Right lobe of liver (tissue), 6 donors: ENCODE data around the gene CAPS. TPM values are rescaled to one million over a fixed set of nuclear protein-coding genes. Genes with fewer than 3 reads are reported as not detected.

Source experiments
- ATAC-seq, 4 donors: fragments of 200-7000 bp; cut with Tn5 transposase; one replicate each; pipeline ENCODE4 v1.9.1; 2020; ENCODE audit warnings: mild to moderate bottlenecking in 4 of 4, moderate library complexity in 4 of 4
- DNase-seq, 3 donors: peaks; one replicate each; pipeline ENCODE4 v3.0.0-alpha.2; 2020
- H3K27ac ChIP-seq, 3 donors: fragments of 200-600 bp; one replicate each; pipeline ENCODE4 v1.8.0; 2022
- H3K27me3 ChIP-seq, 2 donors: fragments of 200-600 bp; one replicate each; pipeline ENCODE4 v1.8.0; 2022
- H3K36me3 ChIP-seq, 4 donors: fragments of 200-600 bp; sonication (generic) in 1 of 4; one replicate each; pipeline versions ENCODE4 v1.5.1 to v1.8.0; 2017 to 2022; ENCODE audit warnings: control low read depth in 1 of 4
- H3K4me1 ChIP-seq, 4 donors: fragments of 200-600 bp; sonication (generic) in 1 of 4; one replicate each; pipeline versions ENCODE4 v1.5.1 to v1.8.0; 2017 to 2022; ENCODE audit warnings: control low read depth in 1 of 4
- H3K4me3 ChIP-seq, 3 donors: fragments of 200-600 bp; one replicate each; pipeline ENCODE4 v1.8.0; 2022
- H3K9me3 ChIP-seq, 4 donors: fragments of 200-600 bp; sonication (generic) in 1 of 4; one replicate each; pipeline versions ENCODE4 v1.5.1 to v1.8.0; 2017 to 2022; ENCODE audit warnings: control low read depth in 1 of 4
- CTCF ChIP-seq, 4 donors: fragments of 200-600 bp in 3 of 4; fragments of 450-650 bp in 1 of 4; IDR thresholded peaks; one replicate each; pipeline versions ENCODE4 v1.5.1 to v1.8.0; 2016 to 2022; ENCODE audit warnings: antibody characterized with exemption in 4 of 4, mild to moderate bottlenecking in 2 of 4
- POLR2A ChIP-seq: fragments of 450-650 bp; IDR thresholded peaks from one replicate; pipeline ENCODE4 v1.6.1; 2017; ENCODE audit warnings: antibody characterized with exemption, mild to moderate bottlenecking
- WGBS: methylation state at CpG from one replicate; pipeline ENCODE4 v1.1.6; 2018; ENCODE audit warnings: low coverage, low lambda C conversion rate; ENCODE audit not compliant: insufficient coverage; ENCODE audit errors: missing lambda C conversion rate; 5-methylcytosine and 5-hydroxymethylcytosine counted together
- intact Hi-C, 2 donors: fragments of 100-400 bp; cut with DNase I; formaldehyde crosslinking; loops; one replicate each; pipeline versions ENCODE4 v1.11.2 to v1.14.1; 2022
- total RNA-seq, 6 experiments: library from RNA; depleted of rRNA in 2 of 6; stranded (reverse); fragments of >200 nt in 2 of 6; fragmentation: NEBNext Ultra II Directional in 3 of 6; extraction: Animal tissue kit (Norgen Biotek cat#: 25700) in 3 of 6; gene quantifications; one replicate each; pipeline versions ENCODE4 v1.1.0 to v1.2.4, GENCODE V29; 2016 to 2023
- donor health status: DM: no; HTN: yes; CAD: no.
- donor health status: DM: no; HTN: no; CAD: no.
- donor health status: DM: no; HTN: no; CAD: no.
- donor health status: DM: no; HTN: yes; CAD: no.
- donor health status: DM: no; HTN: yes; CAD: no.

CAPS gene
- total RNA-seq, 6 experiments from 2014 or later = 1.1 to 7.9 (median 5.0) TPM

- intact Hi-C loops = loop anchor here in 1 of 2 donors (5.0 kb wide), 1 partner anchor 75 kb away; no protein-coding TSS in a partner anchor
- peaks cover 0 to 18% (median 5%) of the 10 kb centered on the region in 4 donors for H3K36me3 ChIP-seq
- no peak for DNase-seq
Observed at GRCh38 chr19:5897189-5897969, 16.7 kb upstream of the CAPS start.

GRCh38 chr19:5899728-5900526 lies 14.1 kb upstream of the CAPS start:
- 83% methylated on average over 3 of the region's 13 CpGs for WGBS
- Histone ChIP-seq H3K4me3 (no peak overlapping the region), H3K9me3 (no peaks in the 10 kb centered on the region), H3K27me3 (no peaks in the 10 kb centered on the region), H3K36me3 (peaks cover 0 to 18% (median 5%) of the 10 kb centered on the region in 4 donors), H3K27ac (no peak overlapping the region), H3K4me1 (peaks cover 0 to 9% (median 3%) of the 10 kb centered on the region in 4 donors)
- ATAC-seq = no peak
- no peak for DNase-seq
- intact Hi-C loops = loop anchor here in 1 of 2 donors (5.0 kb wide), 1 partner anchor 78 kb away; no protein-coding TSS in a partner anchor
- TF ChIP-seq CTCF (IDR thresholded peaks at IDR 0.05) (no peak), POLR2A (no peak)

More at GRCh38 chr19:5897189-5897969, 16.7 kb upstream of the CAPS start:
- no peak for ATAC-seq
- no peaks in the 10 kb centered on the region for H3K9me3 ChIP-seq
- no peak for TF ChIP-seq CTCF (IDR thresholded peaks at IDR 0.05)
- no peak for TF ChIP-seq POLR2A
- H3K27me3 ChIP-seq = no peaks in the 10 kb centered on the region
- H3K4me3 ChIP-seq = no peak overlapping the region
- H3K27ac ChIP-seq = no peak overlapping the region
- WGBS = 94% methylated on average over 12 of the region's 30 CpGs
- H3K4me1 ChIP-seq = peaks cover 0 to 10% (median 3%) of the 10 kb centered on the region in 4 donors

GRCh38 chr19:5900976-5901375 lies 13.1 kb upstream of the CAPS start:
- TF ChIP-seq POLR2A (no peak), CTCF (IDR thresholded peaks at IDR 0.05) (no peak)
- H3K9me3 ChIP-seq = no peaks in the 10 kb centered on the region
- no peak overlapping the region for H3K27ac ChIP-seq
- intact Hi-C loops = no loop called here
- peaks cover 0 to 19% (median 3%) of the 10 kb centered on the region in 4 donors for H3K4me1 ChIP-seq
- H3K4me3 ChIP-seq = no peak overlapping the region
- no peak for ATAC-seq
- no peak for DNase-seq
- H3K36me3 ChIP-seq = peaks cover 0 to 11% (median 2%) of the 10 kb centered on the region in 4 donors
- H3K27me3 ChIP-seq = no peaks in the 10 kb centered on the region
- WGBS = 77% methylated on average over 4 of the region's 8 CpGs

GRCh38 chr19:5903056-5903623 lies 10.9 kb upstream of the CAPS start:
- Histone ChIP-seq H3K27me3 (no peaks in the 10 kb centered on the region), H3K27ac (peak overlapping the region; percentile 73 to 88 (median 76)), H3K9me3 (no peaks in the 10 kb centered on the region), H3K4me3 (peak overlapping the region; percentile 74 to 99 (median 99)), H3K4me1 (peaks cover 0 to 21% (median 3%) of the 10 kb centered on the region in 4 donors), H3K36me3 (peaks cover 0 to 5% (median 2%) of the 10 kb centered on the region in 4 donors)
- intact Hi-C loops = no loop called here
- 1% methylated on average over 15 of the region's 27 CpGs for WGBS
- DNase-seq (no peak), ATAC-seq (no peak)
- TF ChIP-seq CTCF (IDR thresholded peaks at IDR 0.05) (no peak), POLR2A (no peak)
